Skeletal muscle cell (primary cell): ENCODE results near the gene ZNF330.
"Not testable (repeated sequence)": the region's sequence is repeated elsewhere in the genome, so short reads cannot be mapped to it uniquely, and the experiment has no call there.

Experiments used
- DNase-seq: peaks from one replicate; pipeline ENCODE4 v3.0.0-alpha.2; 2010; ENCODE audit warnings: low read depth
- H3K4me3 ChIP-seq: 2 replicates; pipeline ENCODE4 v1.5.1; 2011; ENCODE audit warnings: low read depth, mild to moderate bottlenecking, control low read depth, low read length, moderate library complexity

The ZNF330 gene

DNA sequence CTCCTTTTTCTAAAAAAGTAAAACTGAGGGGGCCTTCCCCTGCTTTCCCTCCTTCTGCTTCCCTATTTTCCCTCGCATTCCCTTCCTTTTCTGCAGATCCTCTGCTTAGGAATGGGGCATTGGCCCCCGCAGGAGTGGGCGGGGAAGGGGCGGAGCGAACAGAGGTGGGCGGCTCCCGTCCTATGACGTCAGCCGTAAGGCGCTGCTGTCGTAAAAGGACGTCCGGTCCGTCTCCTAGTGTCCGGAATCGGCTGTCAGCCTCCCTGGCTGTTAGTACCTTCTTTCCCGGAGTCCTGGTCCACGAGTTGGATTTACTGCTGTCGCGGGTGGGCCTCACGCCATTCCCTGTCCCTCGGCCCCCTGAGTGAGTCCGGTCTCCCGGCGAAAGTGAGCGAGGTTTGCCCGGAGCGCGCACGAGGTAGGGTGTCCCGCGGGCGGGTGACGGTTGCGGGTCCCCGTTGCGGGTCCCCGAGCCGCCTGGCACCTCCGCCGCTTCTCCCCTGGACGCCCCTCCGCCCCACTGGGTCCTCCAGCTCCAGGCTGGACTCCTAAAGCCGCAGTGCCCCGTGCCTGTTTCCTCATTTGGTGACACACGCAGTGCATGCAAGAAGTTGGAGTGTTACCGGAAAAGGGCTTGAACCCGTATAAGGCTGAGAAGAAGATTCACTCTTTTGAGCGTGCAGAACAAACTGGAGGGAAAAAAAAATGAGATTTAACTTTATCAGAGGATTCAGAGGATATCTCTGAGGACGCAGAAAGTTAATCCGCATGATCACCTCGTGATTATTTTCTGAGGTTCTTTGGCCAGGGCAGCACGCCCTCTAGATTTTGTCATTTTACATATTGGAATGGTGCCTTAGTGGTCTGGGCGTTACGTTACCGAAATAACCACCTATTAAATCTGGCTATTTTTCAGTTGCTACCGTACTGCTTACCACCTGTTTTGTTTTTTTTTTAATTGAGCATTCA is at the start of gene ZNF330:
Gene ZNF330, plus strand, starts transcription at position 205 of the 969 bp plus-strand sequence. CDS start 1,477 bp downstream, outside the sequence.
- peak within 1 kb of the TSS; percentile 96 for H3K4me3 ChIP-seq
- peak; percentile 75 for DNase-seq

DNA sequence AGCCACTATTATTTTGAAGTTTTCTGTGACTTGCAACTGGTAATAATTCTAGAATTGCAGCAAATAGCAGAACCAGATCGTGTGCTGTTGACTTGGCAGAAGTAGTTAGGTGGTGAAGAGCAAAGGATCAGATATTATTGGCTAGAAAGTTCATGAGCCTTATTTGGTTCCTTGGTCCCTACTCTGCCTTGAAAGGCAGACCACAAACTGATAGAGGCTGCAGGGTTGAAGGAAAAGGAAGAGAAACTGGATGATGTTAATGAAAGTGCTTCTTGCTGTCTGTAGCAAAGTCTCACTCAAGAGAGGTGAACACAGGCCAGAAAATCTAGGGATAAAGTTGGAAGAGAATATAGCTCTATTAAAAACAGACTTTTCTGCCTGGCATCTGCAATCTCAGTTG is 46.2 kb upstream of the ZNF330 start:
- H3K4me3 ChIP-seq: no peak overlapping the region
- DNase-seq: no peak

DNA sequence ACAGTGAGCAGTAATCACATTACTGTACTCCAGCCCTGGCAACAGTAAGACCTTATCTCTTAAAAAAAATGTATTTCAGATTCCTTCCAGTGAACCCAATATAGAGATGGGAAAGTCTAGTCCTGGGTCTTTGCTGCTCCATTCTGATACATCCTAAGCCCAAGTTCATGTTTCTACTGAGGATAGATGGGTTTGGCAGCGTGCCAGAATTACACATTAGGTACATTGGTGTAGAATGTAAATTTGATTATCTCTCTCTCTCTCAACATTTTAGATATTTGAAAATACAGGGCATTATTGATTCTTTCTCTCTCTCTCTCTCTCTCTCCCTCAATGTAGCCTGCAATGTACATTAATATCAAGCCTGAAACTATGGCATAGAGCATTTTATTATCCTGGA is 43.5 kb upstream of the ZNF330 start:
- no peak for DNase-seq
- no peak overlapping the region for H3K4me3 ChIP-seq

DNA sequence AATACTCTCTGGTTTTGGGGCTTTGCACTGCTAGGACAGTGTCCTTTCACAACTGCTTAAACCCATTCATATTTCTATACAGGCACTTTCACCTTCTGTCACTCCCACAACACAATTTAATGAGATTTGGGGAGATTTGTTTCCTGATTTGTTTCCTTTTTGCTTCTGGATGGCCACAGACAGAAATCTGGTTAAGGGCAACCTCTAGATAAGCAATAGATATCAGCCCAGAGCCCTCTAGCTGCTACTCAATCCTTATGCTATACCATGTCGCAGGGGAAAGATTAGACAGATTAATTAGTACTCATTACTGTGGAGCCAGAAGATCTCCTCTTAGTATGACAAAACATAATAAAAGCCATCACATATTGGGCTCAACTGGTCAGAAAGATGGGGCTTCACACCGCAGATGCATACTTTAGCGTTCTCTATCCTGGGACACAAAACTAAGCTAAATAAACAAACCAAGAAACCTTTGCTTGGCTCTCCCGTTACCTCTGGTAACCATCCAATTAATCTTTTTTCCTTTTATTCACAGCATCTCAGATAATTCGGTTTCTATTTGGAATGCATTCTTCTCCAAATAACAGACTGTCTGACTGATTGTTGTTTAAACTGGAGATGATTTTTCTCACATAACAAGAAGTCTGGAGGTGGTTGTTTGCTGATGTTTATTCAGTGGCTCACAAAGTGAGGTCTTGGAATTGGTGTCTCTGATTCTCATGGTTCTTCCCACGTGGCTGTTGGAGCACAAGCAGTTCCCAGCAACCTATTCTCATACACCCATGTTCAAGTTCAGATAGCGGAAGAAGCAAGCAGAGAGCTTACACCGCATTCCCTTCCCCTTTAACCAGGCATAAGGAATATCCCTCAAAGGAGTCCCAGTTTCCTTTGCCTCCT is 41.0 kb upstream of the ZNF330 start:
- DNase-seq: no peak
- no peak overlapping the region for H3K4me3 ChIP-seq

DNA sequence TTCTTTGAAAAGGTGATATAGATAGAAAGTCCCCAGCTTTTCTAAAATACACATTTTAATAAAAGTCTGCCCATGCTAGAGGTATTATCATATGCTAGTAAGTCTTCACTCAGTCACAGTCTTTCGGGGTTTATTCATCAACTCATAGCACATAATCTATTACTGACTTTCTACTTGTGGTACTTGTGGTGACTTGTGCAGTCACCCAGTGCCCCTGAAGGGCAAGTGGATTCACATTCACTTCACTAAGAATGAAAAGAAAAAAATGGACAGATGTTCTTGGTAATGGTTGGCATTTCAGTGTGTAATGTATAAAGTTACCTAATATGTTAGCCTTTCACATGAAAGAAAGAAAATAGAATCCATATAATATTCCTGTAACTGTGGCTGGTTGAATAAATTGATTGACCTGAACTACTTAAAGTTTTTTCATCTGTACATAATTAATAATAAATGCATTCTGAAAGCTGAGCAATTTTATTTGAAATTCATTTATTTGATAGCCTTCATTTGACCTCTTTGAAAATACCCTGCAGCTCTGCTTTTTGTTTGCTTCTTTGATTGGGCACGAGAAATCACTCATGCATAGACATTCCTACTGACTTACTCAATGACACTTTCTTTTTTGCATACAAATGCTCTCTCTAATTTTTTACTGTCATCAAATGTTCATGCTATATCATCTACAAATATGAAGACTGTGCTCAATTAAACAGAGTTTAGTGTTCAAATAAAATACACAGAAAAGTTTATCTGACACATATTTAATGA is 39.5 kb upstream of the ZNF330 start:
- H3K4me3 ChIP-seq: no peak overlapping the region
- peak; percentile 3 for DNase-seq

DNA sequence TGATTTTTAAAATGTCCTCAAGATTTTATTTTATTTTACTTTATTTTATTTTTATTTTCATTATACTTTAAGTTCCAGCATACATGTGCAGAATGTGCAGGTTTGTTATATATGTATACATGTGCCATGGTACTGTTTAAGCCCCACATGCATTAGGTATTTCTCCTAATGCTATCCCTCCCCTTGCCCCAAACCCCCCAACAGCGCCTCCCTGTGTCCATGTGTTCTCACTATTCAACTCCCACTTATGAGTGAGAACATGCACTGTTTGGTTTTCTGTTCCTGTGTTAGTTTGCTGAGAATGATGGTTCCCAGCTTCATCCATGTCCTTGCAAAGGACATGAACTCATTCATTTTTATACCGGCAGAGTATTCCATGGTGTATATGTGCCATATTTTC is 37.2 kb upstream of the ZNF330 start:
- DNase-seq, H3K4me3 ChIP-seq: not testable (repeated sequence)

DNA sequence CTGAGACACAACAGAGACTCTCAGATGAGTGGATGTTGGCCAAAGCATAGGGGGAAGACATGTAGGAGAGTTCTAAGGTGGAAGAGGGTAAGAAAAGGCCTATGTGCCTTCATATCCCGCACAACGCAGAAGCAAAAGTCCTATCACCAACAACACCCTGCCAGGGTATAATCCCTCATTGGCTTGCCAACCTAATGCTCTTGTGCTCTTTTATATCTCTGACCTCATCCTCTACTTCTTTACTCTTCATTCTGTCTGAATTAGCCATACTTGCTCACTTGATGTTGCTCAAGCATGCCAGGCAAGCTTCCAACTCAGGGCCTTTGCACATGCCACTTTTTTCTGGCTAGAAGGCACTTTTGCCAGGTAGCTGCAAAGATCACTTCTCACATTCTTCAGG is 28.1 kb upstream of the ZNF330 start:
- no peak overlapping the region for H3K4me3 ChIP-seq
- no peak for DNase-seq

DNA sequence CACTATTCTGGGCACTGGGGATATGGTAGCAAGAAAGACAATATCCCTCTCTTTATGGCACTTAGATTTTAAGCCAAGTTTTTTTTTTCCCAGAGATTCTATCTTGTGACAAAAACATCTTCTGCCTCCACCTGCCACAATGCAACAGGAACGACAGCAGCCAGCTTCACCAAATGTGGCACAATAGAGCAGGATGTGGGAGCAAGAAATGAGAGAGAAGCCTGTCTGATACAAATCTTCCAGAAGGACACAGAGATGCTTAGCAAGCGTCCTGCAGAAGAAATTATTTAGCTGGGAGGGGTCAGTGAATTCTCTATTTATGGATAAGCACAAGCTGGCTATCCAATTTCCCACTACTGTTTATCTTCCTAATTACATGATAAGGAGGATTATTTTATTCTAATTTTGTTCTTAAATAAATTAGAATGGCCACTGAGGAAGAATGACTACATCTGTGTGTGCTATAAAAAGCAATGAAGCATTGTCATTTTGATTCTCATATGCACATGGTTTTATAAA is 27.1 kb upstream of the ZNF330 start:
- no peak for DNase-seq
- H3K4me3 ChIP-seq: no peak overlapping the region

DNA sequence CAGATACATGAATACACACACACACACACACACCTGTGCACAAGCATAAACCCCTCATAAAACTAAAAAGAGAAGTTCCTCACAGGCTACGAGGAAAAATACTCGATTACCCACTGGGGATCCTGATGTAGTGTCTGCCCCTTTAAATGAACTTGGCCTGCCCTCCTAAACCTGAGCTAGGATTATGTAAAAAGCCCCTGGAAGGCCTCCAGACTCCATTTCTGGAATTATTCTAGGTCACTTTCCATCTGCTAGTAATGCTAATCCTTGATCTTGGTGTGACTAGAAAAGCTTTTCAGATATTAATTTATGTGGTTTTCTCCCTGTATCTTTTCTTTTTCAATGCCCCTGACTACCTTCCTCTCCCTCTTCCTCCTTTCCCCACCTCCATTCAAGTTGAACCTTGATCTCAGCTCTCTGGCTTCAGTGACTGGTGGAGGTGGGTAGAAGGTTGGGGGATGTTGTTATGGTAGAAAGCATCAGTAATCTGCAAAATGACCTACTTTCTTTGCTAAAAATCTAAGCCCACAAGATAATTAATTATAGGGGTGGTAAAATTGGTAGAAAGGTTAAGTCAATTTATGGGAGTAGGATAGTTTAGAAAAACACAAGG is 25.5 kb upstream of the ZNF330 start:
- H3K4me3 ChIP-seq: no peak overlapping the region
- DNase-seq: no peak

DNA sequence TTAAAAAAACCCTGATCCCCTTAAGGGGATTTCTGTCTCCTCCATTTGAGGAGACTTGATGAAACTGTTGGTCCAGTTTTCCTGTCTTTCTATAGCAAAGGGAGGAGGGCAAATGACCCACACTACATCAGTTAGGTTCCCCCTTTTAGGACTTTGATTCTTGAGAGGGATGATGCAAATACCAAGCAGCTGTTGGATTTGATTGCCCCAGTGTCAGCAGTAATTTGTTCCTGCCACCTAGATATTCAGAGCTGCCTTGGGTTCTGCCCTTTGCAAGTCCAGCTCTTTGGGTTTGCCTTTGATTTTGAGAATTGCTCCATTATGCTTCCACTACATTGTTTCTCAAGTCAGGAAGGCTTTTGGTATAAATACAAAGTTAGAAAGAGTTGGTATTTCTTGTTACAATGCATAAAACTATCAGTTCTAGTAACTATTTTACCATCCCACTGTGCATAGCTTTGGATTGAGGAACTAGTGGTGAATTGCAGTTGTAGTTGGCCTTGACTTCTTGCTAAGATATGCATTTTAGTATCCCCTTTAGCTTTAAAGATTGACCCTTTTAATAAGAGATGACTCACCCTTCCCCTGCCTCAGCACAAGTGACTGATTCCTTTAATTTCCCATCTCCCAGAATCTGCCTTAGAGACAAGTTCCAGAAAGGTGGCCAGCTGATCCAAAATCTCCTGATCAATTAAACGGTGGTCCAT is 24.3 kb upstream of the ZNF330 start:
- H3K4me3 ChIP-seq: no peak overlapping the region
- DNase-seq: no peak

DNA sequence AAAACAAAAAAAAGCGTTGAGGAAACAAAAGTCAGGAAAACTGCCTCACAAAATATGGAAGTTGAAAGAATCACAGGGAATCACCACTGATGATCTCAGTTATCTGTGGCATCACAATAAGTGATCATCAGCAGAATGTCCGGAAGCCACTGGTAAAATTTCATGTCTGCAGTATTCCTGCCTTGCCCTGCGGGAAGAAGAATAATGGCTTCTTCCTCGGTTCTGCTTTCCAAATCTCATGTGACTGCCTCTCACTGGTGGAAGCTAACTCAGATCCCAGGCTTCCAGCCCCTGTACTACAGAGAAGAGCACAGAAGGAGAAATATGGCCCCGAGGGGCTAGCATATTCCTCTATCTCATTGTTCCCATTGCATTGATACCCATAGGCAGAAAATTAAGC is 12.7 kb upstream of the ZNF330 start:
- no peak for DNase-seq
- no peak overlapping the region for H3K4me3 ChIP-seq

DNA sequence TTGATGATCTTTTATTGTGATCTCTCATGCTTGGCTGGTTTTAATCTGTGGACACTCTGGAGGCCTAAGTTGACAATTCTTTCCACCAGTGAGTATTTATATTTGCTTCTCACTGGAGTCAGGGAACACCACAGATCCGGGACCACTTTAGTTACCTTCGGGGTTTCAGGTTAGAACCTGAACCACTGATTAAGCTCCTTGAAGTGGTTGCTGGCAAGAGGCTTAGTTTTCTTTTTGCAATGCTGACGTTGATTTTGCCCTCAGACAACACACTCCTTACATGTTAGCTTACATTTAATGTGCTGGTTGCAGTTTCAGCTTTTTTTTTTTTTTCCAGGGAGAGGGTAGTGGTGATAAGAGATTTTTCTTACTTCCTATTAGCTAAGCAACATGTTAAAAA is 10.5 kb upstream of the ZNF330 start:
- no peak for DNase-seq
- H3K4me3 ChIP-seq: no peak overlapping the region

DNA sequence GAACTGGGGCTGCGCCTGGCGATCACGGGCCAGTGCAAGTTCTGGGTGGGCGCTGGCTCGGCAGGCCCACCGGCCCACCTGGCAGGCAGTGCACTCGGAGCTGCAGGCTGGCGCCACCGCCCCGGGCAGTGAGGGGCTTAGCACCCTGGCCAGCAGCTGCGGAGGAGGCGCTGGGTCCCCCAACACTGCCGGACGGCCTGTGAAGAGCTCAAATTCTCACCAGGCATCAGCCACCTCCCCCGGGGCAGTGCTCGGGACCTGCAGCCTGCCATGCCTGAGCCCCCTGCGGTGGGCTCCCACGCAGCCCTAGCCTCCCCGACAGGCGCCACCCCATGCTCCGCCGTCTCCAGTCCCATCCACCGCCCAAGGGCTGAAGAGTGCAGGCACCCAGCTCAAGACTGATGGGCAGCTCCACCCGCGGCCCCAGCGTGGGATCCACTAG is 7.1 kb upstream of the ZNF330 start:
- no peak overlapping the region for H3K4me3 ChIP-seq
- no peak for DNase-seq

DNA sequence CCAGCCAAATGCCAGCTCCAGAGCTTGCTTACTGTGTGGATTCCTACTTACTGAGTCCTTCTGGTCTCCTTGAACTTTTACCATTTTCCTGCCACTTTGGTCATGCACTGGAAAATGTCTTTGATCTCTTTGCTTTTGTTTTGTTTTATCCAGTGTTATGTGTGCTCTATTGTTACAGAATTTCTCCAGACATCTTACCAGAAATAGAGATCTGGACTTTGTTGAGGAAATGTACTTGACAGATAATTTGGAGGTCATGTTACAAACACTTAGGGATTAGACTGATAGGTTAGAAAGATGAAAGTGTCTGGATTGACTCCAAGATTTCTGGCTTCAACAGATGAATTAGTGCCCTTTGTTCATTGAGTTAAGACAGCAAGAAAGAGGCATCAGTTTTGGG is 5.7 kb upstream of the ZNF330 start:
- no peak for DNase-seq
- no peak overlapping the region for H3K4me3 ChIP-seq

DNA sequence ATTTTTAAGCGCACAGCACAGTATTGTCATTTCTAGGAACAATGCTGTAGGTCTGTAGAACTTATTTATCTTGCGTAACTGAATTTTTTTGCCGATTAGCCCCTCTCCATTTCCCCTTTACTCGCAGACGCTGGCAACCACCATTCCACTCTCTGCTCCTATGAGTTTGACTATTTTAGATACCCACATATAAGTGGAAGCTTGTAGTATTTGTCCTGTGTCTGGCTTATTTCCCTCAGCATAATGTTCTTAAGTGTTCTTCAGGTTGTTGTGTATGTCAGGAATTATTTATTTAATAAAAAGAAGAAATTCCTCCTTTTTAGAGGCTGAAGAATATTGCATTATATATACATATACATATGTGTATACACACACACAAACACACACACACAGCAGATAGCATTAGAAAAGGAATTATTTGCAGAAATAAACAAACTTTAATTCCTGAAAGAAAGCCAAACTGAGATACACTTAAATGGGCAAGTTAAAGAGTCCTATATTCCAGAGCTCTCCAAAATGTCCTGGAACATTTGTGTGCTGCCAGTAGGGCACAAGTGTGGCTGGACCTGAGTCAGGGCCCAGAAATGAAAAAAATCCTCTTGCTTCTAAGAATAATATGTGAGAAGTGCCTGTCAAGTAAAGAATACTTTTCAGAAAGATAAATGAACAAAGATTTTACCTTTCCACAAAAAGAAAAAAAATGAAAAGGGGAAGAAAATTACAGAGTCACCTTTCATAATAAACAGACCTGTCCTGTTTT is 4.5 kb upstream of the ZNF330 start:
- no peak for DNase-seq
- H3K4me3 ChIP-seq: no peak overlapping the region

DNA sequence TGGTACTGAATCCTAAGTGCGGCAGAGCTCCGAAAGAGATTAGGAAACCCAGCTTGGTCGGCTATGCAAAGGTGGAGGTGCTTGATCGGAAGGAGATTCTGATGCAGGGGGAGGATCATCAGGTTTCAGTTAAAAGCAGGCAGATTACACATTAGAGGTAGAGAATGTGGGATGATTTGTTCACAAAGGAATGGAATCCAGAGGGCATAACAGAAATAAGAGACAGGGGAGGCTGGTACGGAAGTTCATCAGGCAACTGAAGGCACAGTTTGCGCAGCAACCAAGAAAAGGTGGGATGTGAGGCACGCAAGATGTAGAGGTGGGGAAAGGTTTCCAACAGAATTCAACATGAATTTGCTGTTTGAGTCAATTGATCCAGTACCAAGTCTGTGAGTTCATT is 424 bp upstream of the ZNF330 start:
- no peak for DNase-seq
- H3K4me3 ChIP-seq: no peak overlapping the region

DNA sequence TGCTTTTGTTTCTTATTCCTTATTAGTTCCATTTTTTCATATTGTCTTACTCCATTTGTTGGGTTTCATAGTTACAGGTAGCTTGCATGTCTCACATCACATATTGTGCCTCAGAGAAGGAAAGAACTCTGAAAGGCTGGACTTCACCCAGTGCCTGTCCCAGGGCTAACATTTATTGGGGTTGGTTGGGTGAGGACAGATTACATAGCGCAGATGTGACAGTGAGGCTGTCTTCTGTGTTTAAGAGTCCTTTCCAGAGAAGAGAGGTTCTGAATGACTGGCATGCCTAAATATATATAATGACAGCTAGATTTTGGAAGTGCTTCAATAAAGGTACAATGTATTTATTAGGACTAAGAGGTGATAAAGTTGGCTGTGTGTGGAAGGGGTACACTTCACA is 2.7 kb downstream of the ZNF330 start:
- no peak overlapping the region for H3K4me3 ChIP-seq
- DNase-seq: no peak

DNA sequence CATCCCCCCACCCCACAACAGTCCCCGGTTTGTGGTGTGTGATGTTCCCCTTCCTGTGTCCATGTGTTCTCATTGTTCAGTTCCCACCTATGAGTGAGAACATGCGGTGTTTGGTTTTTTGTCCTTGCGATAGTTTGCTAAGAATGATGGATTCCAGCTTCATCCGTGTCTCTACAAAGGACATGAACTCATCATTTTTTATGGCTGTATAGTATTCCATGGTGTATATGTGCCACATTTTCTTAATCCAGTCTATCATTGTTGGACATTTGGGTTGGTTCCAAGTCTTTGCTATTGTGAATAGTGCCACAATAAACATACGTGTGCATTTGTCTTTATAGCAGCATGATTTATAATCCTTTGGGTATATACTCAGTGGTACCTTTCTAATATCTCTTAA is 6.6 kb downstream of the ZNF330 start:
- not testable (repeated sequence) for DNase-seq, H3K4me3 ChIP-seq
